Measurements from ENCODE around the gene PPP1R14C.

PPP1R14C gene

DNA sequence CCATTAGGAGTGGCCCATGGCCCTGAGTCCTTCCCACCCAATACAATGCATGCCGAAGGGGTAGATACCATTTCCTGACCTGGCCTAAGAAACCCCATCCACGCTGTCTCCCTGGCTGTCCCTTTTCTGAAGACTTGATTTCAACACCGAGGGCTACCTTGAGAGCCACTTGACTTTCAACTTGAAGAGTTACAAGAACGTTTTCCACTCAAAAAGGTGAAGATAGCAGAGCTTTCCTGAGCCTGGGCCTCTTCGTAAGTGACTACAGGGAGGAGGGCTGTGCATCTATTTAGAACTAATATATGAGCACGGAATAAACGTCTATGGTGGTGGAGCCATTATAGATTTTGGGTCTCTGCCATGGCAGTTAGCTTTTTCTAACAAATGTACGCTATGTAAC, 14.4 kb upstream of the PPP1R14C start:
- H2BK120ac ChIP-seq (ENCODE audit: insufficient read depth, low read length, poor library complexity), result no peak overlapping the region
- no peak overlapping the region for H3K4me2 ChIP-seq (ENCODE audit: low read length)
- no peak overlapping the region for H4K8ac ChIP-seq (ENCODE audit: low read depth, low read length)
- no peak overlapping the region for H3K18ac ChIP-seq (ENCODE audit: low read length)
- H3K23ac ChIP-seq (ENCODE audit: low read length), result no peak overlapping the region
- H3K4ac ChIP-seq (ENCODE audit: low read depth, low read length), result no peak overlapping the region
- H2AFZ ChIP-seq (ENCODE audit: insufficient read depth, low read length, poor library complexity), result no peak overlapping the region
- H2BK5ac ChIP-seq (ENCODE audit: low read depth, low read length, poor library complexity), result no peak overlapping the region
- no peak overlapping the region for H2BK12ac ChIP-seq (ENCODE audit: low read length)
- DNase-seq, result no peak
- no peak overlapping the region for H3K27ac ChIP-seq (ENCODE audit: low read depth, low read length)
- WGBS (ENCODE audit: extremely low coverage, insufficient coverage, insufficient read length), result no CpG with 5 or more reads among the region's 8 CpGs
- H3K14ac ChIP-seq (ENCODE audit: low read length), result no peak overlapping the region
- H3K9me3 ChIP-seq (ENCODE audit: insufficient read depth, low read depth, low read length), result no peaks in the 10 kb centered on the region
- no peaks in the 10 kb centered on the region for H3K79me1 ChIP-seq (ENCODE audit: low read length)
- no peaks in the 10 kb centered on the region for H3K79me2 ChIP-seq (ENCODE audit: control insufficient read depth, insufficient read depth, low read length, poor library complexity)
- no peaks in the 10 kb centered on the region for H3K36me3 ChIP-seq (ENCODE audit: control insufficient read depth in 1 of 2, insufficient read depth in 2 of 2, low read length in 2 of 2)
- H3K9ac ChIP-seq (ENCODE audit: low read length), result no peak overlapping the region
- H3K27me3 ChIP-seq (ENCODE audit: insufficient read depth, low read length), result no peaks in the 10 kb centered on the region
- H4K12ac ChIP-seq (ENCODE audit: low read depth, low read length), result no peak overlapping the region
- no peak overlapping the region for H4K91ac ChIP-seq (ENCODE audit: low read depth, low read length)
- no peaks in the 10 kb centered on the region for H3K4me1 ChIP-seq (ENCODE audit: control insufficient read depth in 1 of 2, insufficient read depth in 2 of 2, low read length in 2 of 2)
- no peak overlapping the region for H2AK5ac ChIP-seq (ENCODE audit: low read length)
- H3K4me3 ChIP-seq (ENCODE audit: low read depth, low read length), result no peak overlapping the region

- no CpG with 5 or more reads among the region's 9 CpGs for WGBS (ENCODE audit: extremely low coverage, insufficient coverage, insufficient read length)
Observed at GRCh38 chr6:150129616-150130505, 13.0 kb upstream of the PPP1R14C start.

DNA sequence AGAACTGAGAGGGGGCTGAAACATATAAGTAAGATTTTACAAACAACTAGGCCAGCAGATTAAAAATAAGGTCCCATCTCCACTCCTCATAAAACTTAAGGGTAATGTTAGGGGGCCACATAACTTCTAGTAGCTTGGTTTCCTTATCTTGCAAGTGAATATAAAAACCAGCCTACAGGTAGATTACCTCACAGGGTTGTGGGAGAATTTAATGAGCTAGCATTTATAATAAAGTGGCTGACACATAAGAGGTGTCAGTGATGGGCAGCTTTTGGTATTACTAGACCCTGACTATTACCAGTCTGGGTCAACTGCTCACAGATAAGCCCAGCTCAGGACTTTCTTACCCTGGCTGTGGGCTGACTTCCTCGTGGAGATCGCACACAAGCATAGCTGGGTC, 9.2 kb upstream of the PPP1R14C start:
- Histone ChIP-seq H2BK12ac (ENCODE audit: low read length) (no peak overlapping the region), H3K27ac (ENCODE audit: low read depth, low read length) (no peak overlapping the region), H3K79me1 (ENCODE audit: low read length) (no peaks in the 10 kb centered on the region), H2AFZ (ENCODE audit: insufficient read depth, low read length, poor library complexity) (no peak overlapping the region), H3K79me2 (ENCODE audit: control insufficient read depth, insufficient read depth, low read length, poor library complexity) (no peaks in the 10 kb centered on the region), H4K91ac (ENCODE audit: low read depth, low read length) (no peak overlapping the region), H3K18ac (ENCODE audit: low read length) (no peak overlapping the region), H3K4me2 (ENCODE audit: low read length) (no peak overlapping the region), H4K8ac (ENCODE audit: low read depth, low read length) (no peak overlapping the region), H3K27me3 (ENCODE audit: insufficient read depth, low read length) (no peaks in the 10 kb centered on the region), H3K9me3 (ENCODE audit: insufficient read depth, low read depth, low read length) (no peaks in the 10 kb centered on the region), H3K14ac (ENCODE audit: low read length) (no peak overlapping the region), H4K12ac (ENCODE audit: low read depth, low read length) (no peak overlapping the region), H3K36me3 (ENCODE audit: control insufficient read depth in 1 of 2, insufficient read depth in 2 of 2, low read length in 2 of 2) (no peaks in the 10 kb centered on the region), H3K4me1 (ENCODE audit: control insufficient read depth in 1 of 2, insufficient read depth in 2 of 2, low read length in 2 of 2) (no peaks in the 10 kb centered on the region), H2BK5ac (ENCODE audit: low read depth, low read length, poor library complexity) (no peak overlapping the region), H3K4ac (ENCODE audit: low read depth, low read length) (no peak overlapping the region), H2BK120ac (ENCODE audit: insufficient read depth, low read length, poor library complexity) (no peak overlapping the region), H3K9ac (ENCODE audit: low read length) (no peak overlapping the region), H3K4me3 (ENCODE audit: low read depth, low read length) (no peak overlapping the region), H3K23ac (ENCODE audit: low read length) (no peak overlapping the region), H2AK5ac (ENCODE audit: low read length) (no peak overlapping the region)
- DNase-seq, result no peak
- WGBS (ENCODE audit: extremely low coverage, insufficient coverage, insufficient read length), result no CpG with 5 or more reads among the region's 2 CpGs

More at GRCh38 chr6:150129616-150130505, 13.0 kb upstream of the PPP1R14C start:
- H2AFZ ChIP-seq (ENCODE audit: insufficient read depth, low read length, poor library complexity), result no peak overlapping the region
- H3K9me3 ChIP-seq (ENCODE audit: insufficient read depth, low read depth, low read length), result no peaks in the 10 kb centered on the region
- no peak overlapping the region for H3K4me2 ChIP-seq (ENCODE audit: low read length)
- H3K9ac ChIP-seq (ENCODE audit: low read length), result no peak overlapping the region
- H3K4ac ChIP-seq (ENCODE audit: low read depth, low read length), result no peak overlapping the region
- H3K27me3 ChIP-seq (ENCODE audit: insufficient read depth, low read length), result no peaks in the 10 kb centered on the region
- no peak overlapping the region for H2BK12ac ChIP-seq (ENCODE audit: low read length)
- H3K18ac ChIP-seq (ENCODE audit: low read length), result no peak overlapping the region
- H3K79me2 ChIP-seq (ENCODE audit: control insufficient read depth, insufficient read depth, low read length, poor library complexity), result no peaks in the 10 kb centered on the region
- no peak overlapping the region for H4K8ac ChIP-seq (ENCODE audit: low read depth, low read length)
- H3K4me1 ChIP-seq (ENCODE audit: control insufficient read depth in 1 of 2, insufficient read depth in 2 of 2, low read length in 2 of 2), result no peaks in the 10 kb centered on the region
- H3K4me3 ChIP-seq (ENCODE audit: low read depth, low read length), result no peak overlapping the region
- no peak overlapping the region for H3K27ac ChIP-seq (ENCODE audit: low read depth, low read length)
- H3K36me3 ChIP-seq (ENCODE audit: control insufficient read depth in 1 of 2, insufficient read depth in 2 of 2, low read length in 2 of 2), result no peaks in the 10 kb centered on the region
- no peak overlapping the region for H3K14ac ChIP-seq (ENCODE audit: low read length)
- no peak overlapping the region for H2BK5ac ChIP-seq (ENCODE audit: low read depth, low read length, poor library complexity)
- no peaks in the 10 kb centered on the region for H3K79me1 ChIP-seq (ENCODE audit: low read length)
- H4K12ac ChIP-seq (ENCODE audit: low read depth, low read length), result no peak overlapping the region
- no peak overlapping the region for H3K23ac ChIP-seq (ENCODE audit: low read length)
- H2BK120ac ChIP-seq (ENCODE audit: insufficient read depth, low read length, poor library complexity), result no peak overlapping the region
- H4K91ac ChIP-seq (ENCODE audit: low read depth, low read length), result no peak overlapping the region
- H2AK5ac ChIP-seq (ENCODE audit: low read length), result no peak overlapping the region
- no peak for DNase-seq

GRCh38 chr6:150134280-150134920, 8.4 kb upstream of the PPP1R14C start:
- no peak for DNase-seq
- H2AK5ac ChIP-seq (ENCODE audit: low read length), result no peak overlapping the region
- no peak overlapping the region for H2BK12ac ChIP-seq (ENCODE audit: low read length)
- H3K79me2 ChIP-seq (ENCODE audit: control insufficient read depth, insufficient read depth, low read length, poor library complexity), result no peaks in the 10 kb centered on the region
- H3K9me3 ChIP-seq (ENCODE audit: insufficient read depth, low read depth, low read length), result no peaks in the 10 kb centered on the region
- no peak overlapping the region for H3K18ac ChIP-seq (ENCODE audit: low read length)
- no peak overlapping the region for H2BK120ac ChIP-seq (ENCODE audit: insufficient read depth, low read length, poor library complexity)
- no peaks in the 10 kb centered on the region for H3K4me1 ChIP-seq (ENCODE audit: control insufficient read depth in 1 of 2, insufficient read depth in 2 of 2, low read length in 2 of 2)
- no peak overlapping the region for H3K14ac ChIP-seq (ENCODE audit: low read length)
- no peak overlapping the region for H3K9ac ChIP-seq (ENCODE audit: low read length)
- H3K79me1 ChIP-seq (ENCODE audit: low read length), result no peaks in the 10 kb centered on the region
- H3K4me2 ChIP-seq (ENCODE audit: low read length), result no peak overlapping the region
- no peak overlapping the region for H2AFZ ChIP-seq (ENCODE audit: insufficient read depth, low read length, poor library complexity)
- H3K27ac ChIP-seq (ENCODE audit: low read depth, low read length), result no peak overlapping the region
- no peaks in the 10 kb centered on the region for H3K27me3 ChIP-seq (ENCODE audit: insufficient read depth, low read length)
- WGBS (ENCODE audit: extremely low coverage, insufficient coverage, insufficient read length), result no CpG with 5 or more reads among the region's 7 CpGs
- no peak overlapping the region for H3K4me3 ChIP-seq (ENCODE audit: low read depth, low read length)
- no peak overlapping the region for H2BK5ac ChIP-seq (ENCODE audit: low read depth, low read length, poor library complexity)
- no peak overlapping the region for H4K8ac ChIP-seq (ENCODE audit: low read depth, low read length)
- H3K4ac ChIP-seq (ENCODE audit: low read depth, low read length), result no peak overlapping the region
- H3K23ac ChIP-seq (ENCODE audit: low read length), result no peak overlapping the region
- H4K12ac ChIP-seq (ENCODE audit: low read depth, low read length), result no peak overlapping the region
- H4K91ac ChIP-seq (ENCODE audit: low read depth, low read length), result no peak overlapping the region
- no peaks in the 10 kb centered on the region for H3K36me3 ChIP-seq (ENCODE audit: control insufficient read depth in 1 of 2, insufficient read depth in 2 of 2, low read length in 2 of 2)
